ENCODE data around the gene HERC2.
"Not testable (repeated sequence)": the region's sequence is repeated elsewhere in the genome, so short reads cannot be mapped to it uniquely, and the experiment has no call there.

Gene HERC2

DNA sequence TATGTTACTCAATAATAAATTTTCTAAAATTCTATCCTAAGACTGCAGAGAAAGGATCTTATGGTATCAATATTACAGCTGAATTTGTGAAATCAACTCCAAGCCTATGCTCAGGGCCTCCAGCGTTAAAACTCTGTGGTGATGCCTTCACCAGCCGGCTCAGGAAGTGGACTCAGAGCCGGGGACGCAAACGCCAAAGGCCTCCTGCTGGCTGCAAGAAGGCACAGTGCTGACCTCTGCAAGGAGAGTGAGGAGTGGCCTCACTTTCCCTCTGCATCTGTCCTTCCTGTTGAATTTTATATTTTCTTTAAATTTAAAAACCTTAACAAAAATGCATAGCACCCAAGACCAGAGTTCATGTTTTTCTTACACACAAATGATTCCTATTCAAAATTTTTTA, 48.5 kb downstream of the HERC2 start:
- DNase-seq = no peak

DNA sequence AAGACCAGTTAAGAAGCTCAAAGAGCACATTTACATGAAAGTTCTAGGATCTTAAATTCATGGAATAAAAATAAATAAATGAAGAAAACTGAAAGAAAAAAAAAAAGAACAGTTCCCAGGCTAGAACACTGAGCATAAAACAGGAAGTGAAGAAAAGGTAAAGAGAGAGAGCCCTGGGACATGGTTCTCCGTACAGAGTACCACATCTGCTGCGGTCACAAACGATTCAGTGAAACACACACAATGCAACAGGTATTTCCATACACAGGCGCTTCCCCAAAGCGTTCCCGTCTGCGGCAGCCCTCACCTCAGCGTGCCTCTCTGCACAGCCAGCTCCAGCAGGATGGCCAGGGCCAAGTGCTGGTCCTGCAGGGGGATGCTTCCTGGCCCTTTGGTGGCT, 49.4 kb downstream of the HERC2 start:
- DNase-seq = no peak

DNA sequence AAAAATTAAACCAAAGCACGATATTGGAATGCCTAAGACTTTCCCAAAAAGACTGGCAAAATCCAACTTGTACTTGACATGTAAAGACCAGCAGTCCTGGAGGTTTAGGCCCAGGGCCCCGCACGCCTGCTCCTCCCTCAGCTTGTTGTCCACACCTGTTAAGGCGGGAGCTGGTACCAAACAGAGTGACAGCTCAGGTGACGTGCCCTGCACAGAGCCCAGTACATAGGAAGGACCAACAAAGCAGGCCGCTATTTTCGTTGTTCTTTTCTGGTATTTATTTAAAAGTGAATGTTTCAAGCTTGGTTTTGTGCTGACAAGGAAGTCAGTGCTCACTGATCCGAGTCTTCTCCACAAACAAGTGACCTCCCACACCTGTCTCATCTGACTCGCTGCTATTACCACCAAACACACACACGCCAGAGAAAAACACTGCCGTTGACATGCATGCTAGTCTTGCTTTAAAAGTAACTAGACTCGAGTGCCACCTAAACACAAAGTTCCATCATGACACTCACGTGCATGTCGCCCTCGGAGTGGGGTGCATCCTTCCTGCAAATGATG, 50.2 kb downstream of the HERC2 start:
- DNase-seq = no peak

DNA sequence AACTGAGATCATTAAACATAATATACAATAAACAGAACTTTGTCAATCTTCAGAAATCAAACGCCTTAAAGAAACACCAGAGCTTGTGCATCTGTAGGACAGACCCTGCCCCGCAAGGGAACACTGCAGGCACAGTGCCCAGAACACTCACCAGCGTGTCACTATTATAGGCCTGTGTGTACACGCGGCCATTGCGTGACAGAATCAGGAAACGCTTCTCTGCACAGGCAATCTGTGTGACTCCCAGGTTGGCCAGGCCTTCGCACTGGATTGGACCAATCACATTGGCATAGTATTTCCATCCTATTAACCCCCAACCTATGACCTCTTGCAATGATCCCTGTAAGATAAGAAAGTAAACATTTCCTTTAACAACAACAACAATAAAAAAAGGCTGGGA, 52.9 kb downstream of the HERC2 start:
- no peak for DNase-seq

DNA sequence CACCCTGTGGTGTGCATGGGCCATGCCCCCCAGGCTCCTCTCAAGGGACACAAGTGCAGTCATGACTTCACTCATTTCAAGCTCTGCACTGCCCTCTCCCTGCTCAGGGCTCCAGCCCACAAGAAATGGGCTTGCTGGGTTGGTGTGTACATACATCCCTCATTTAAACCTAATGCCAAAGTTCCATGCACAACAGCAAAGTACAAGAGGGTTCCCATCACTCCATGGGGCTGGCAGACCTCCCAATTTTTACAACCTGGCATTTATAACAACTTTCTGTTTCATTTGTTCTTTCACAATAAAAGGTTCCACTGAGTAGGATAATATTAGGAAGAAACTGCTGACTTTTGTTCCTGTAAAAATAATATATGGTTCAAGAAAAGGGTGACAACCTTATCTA, 54.3 kb downstream of the HERC2 start:
- no peak for DNase-seq

DNA sequence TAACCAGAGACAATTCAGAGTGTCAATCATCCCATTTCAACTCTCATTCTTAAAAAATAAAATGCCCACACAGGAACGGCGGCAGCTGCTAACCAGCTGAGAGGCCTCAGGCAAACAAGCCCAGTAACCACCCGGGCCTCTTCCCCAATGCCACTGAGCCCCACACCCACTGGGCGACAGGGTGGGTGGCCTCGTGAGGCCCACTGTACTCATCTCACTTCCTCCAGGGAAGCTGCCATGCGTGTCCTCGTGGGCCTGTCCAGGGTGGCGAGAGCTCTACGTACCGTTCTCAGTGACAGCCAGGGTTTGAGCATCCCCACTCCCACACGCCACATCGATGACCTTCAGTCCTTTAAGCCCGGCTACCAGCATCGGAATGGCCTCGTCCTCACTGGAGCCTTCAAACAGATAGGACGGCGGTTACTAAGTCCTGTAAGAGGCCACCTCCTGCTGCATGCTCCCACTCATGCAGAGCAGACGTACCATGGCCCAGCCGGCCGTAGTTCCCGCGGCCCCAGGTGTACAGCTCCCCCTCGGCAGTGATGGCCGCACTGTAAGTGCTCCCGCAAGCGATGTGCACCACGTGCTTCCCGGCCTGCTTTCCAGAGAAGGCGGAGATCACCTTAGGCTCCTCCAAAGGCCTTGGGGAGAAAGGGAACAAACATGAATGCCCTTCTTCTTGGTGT, 56.5 kb downstream of the HERC2 start:
- no peak for DNase-seq

DNA sequence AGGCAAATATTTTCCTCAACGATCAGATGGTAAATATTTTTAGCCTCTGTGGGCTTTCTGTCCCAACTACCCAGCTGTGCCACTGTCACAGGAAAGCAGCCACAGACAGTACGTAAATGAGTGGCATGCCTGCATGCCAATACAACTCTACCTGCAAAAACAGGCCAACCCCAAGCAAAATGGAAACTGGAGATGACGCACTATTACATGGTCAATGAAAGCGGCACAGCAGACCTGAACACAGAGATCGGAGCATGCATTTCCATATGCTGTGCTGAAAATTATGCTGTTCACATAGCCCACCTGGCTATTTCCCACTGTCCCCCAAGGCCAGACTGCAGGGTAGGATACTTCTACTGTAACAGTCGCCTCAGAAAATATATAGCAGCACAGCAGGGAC, 57.8 kb downstream of the HERC2 start:
- no peak for DNase-seq

DNA sequence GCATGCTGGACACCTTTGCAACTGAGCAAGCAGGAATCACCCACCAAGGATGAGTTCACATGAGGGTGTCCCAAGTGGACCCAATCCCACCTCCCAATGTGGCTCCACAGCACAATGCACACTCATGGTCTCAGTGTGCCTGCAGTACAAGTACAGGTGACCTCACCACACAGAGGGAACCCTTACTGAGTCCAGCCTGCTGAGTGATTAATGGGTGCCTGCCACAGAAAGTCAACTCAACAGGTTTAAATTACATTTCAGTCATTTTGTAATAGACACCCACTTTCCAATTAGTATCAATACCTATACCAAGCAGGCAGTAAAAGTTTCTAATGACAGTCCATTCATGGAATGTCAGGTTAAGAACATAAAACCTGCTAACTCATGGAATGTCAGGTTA, 59.5 kb downstream of the HERC2 start:
- DNase-seq = no peak

DNA sequence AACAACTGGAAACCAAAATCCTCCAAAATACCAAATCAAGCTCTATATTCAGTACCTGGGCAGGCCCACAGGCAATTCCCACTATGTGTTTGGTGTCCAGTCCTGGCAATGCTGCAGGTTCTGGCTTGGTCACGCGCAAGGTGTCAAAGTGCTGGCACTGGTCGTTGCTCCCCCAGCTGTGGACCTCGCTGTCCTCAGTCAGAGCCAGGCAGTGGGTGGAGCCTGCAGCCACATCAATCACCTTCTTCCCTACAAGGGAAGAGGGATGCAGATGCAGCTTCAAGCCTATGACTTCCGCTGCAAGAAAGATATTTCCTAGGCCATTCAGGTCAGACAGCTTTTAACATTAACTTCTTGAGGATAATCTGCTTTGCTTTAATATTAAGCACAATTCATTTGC, 61.3 kb downstream of the HERC2 start:
- DNase-seq = no peak

DNA sequence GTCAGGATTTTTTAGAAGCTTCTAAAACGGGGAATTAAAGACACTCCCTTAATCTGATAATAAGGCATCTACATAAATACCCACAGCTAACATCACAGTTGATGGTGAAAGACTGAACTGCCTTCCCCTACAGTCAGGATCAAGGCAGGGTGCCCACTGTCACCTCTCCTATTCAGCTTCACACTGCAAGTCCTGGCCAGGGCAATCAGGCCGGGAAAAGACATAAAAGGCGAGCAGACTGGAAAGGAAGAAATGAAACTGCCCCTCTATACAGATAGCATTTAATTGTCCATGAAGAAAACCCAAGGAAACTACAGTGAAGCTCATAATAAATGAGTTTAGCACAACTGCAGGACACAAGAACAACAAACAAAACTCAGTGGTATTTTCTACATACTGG, 61.7 kb downstream of the HERC2 start:
- DNase-seq = no peak

DNA sequence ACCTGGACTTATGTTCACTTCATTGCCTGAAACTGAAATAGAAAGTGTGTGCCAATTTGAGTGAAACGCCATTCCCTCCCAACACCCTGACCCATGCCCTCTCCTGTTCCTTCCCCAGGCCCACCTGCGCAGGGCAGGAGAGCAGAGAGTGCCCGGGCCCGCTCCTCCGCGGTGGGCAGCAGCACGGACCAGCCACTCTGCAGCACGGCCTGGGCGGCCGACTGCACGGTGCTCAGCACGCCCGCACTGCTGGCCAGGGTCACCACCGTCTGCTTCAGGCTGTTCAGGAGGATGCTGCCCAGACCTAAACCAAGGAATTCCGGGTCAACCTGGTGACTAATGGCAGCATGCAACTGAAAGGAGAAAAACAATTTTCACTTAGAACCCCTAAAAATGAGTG, 66.0 kb downstream of the HERC2 start:
- DNase-seq = no peak

DNA sequence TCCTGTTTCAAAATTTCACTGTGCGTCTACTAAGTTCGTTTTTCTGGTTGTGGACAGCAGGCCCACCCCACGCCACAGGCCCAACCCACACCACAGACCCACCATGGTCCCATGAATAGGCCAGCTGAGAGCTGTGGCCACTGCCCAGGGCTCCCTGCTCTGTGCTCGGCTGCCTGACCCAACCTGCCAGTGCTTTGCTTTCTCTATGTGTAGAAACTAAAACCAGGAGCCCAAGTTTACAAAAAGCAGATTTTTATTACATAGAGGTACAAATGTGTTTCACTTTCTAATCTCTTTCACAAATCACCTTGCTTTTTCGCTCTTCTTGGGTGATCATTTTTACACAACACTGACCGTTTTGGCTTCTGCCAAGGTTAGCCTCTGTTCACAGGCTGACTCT, 69.1 kb downstream of the HERC2 start:
- no peak for DNase-seq

DNA sequence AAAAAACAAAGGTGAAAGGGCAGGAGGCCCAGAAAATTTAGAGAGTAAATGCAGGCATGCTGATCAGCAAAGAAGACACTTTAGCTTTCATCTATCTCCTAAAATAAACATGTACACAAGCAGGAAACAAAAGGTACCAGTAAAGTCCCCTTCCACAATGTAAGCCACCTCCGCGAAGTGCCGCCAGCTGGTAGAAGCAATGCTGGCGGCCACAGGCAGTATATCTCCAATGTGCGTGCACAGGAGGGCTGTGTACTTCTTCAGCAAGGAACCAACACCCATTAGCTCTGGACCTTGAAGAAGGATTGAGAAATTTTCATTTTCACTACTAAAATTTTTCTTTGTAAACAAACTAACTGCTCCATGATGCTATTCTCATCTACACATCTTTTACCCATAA, 75.4 kb downstream of the HERC2 start:
- DNase-seq = no peak

DNA sequence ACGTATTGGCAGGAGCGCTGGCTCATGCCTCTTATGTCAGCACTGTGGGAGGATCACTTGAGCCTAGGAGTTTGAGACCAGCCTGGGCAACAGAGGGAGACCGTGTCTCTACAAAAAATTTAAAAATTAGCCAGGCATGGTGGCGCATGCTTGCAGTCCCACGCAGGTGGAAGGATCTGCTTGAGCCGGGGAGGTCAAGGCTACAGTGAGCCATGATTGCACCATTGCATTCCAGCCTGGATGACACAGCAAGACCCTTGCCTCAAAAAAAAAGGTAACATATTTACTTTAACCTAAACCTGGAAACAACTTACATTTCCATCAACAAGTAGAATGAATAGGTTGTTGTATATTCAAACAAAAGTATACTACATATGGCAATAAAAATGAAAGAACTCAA, 78.1 kb downstream of the HERC2 start:
- DNase-seq = no peak

DNA sequence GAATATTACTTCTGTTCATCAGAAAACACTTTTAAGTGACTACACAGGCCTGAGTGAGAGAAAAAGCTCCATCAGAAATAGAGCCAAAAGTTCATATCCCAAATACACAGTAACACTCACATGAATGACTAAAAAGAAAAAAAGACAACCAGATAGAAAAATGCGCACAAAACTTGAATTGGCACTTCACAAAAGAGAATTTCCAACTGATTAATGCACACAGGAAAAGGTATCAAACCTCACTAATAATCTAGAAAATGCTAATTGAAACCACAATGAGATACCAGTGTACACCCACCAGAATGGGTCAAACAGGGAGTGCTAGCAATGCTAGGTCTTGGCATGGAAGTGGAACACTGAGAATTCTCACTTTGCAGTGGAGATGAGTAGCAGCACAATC, 78.6 kb downstream of the HERC2 start:
- DNase-seq = no peak

DNA sequence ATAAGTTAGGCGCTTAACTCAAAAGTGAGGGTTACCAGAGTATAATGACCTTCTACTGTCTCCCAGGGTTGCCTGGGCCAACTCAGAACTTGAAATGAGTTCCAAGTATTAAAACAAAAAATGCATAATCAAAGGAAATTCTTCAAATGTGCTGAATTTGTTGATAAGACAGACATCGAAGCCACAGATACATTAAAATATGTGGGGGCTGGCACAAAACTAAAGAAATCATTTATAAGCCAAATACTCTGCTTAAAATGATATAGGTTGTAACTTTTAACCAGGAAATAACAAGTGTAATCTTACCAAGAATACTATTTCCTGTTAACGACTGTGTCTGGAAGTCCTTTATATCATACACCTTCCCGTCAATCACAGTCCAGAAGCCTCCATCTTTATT, 83.7 kb downstream of the HERC2 start:
- DNase-seq = not testable (repeated sequence)

DNA sequence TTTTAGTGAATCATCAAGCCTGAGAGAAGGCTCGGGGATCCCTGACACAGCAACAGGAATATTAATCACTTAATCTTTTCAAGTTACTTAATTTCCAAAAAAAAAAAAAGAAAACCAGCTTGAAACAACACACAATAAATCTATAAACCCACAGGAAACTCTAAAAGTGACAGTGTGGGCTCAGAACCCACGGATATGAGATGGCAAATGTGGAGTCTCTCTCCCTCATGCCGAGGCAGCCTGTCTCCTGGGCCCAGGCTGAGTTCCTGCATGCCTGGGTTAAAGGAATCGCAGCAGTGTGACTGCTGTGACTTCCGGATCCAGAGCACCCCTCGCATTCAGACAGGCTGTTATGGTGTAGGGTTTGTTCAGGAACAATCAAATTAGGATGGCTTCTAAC, 90.2 kb downstream of the HERC2 start:
- DNase-seq = not testable (repeated sequence)

DNA sequence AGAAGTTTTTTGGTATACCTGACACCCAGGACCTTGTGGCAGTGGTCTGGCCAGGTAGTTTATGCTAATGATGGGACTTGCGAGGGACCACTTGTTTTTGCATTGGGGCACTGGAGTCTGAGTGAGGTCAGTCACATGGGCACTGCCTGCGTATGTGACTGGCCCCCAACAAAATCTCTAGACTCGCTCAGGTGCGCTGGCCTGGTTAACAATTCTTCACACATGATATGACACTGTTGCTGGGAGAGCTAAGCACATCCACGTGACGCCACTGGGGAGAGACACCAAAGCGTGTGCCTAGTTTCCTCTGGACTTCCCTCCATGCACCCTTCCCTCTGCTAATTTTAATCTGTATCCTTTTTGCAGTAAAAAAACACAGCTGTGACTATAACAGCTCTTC, 90.6 kb downstream of the HERC2 start:
- not testable (repeated sequence) for DNase-seq

DNA sequence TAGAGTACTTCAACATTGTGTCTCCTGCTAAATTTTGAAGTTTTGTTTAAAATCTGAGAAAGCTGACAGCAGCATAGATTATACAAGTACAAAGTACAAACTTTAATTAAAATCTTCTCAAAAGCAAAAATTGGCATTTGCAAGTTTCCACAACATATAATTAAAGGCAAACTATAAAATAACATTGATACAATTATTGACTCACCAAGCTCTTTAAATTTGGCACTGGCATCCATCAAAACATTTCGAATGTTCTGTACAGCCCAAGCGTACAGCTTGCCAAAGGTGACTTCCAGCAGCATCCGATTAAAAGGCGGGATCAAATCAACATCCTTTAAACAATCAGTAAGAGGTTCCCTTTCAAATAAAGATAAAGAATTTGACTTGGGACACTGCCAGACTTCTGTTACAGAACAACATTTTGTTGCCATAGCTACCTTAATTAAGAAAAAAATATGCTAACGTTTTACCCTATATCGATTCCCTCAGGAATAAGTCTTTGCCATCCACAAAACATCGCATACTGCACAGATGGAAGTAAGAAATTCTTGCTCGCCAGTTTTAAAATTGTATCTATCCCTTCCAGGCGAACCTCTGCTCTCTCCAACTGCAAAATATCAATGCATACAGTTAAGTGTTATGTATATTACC, 92.9 kb downstream of the HERC2 start:
- DNase-seq = not testable (repeated sequence)

DNA sequence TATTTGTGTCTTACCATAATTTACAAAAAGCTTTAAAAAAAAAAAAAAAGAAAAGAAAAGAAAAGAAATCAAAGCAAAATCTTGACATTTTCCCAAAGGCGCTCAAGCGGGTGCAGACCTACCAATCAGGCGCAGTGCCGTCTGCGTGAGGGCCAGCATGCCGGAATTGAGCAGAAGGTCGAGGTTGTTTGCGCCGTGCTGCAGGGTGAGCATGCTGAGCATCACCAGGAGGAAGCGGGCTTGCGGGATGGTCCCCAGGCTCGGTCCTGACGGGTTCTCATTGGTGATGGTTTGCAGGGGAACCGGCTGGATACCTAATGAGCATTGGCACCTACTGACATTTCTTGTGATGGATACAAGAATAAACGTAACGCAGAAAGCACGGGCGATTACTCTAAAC, 93.9 kb downstream of the HERC2 start:
- DNase-seq = no peak

DNA sequence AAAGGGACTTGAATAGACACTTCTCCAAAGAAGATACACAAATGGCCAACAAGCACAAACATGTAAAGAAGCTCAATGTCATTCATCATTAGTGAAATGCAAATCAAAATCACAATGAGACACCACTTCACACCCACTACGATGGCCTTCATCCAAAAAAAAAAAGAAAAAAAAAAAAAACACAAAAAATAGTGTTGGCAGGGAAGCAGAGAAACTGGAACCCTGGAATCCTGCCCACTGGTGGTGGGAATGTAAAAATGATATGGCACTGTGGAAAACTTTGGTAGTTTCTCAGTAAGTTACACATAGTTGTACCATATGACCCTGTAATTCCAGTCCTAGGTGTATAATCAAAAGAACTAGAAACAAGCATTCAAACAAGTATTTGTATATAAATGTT, 94.7 kb downstream of the HERC2 start:
- not testable (repeated sequence) for DNase-seq

DNA sequence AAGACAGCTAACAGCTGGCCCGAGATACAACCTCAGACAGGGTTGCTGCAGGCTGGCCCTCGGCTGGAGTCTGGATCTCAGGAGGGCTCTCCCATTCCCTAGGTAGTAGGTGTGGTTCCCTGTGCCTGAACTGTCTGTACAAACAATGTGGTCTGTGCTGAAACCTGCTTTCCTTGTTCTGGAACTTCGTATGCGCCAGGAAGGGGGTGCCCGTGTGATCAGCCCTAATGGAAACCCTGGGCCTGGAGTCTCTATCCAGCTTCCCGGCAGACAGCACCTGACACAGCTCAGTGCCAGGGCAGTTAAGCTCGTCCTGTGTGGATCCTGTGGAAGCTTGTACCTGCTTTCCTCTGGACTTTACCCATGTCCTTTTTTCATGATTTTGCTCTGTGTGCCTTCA, 99.4 kb downstream of the HERC2 start:
- not testable (repeated sequence) for DNase-seq

DNA sequence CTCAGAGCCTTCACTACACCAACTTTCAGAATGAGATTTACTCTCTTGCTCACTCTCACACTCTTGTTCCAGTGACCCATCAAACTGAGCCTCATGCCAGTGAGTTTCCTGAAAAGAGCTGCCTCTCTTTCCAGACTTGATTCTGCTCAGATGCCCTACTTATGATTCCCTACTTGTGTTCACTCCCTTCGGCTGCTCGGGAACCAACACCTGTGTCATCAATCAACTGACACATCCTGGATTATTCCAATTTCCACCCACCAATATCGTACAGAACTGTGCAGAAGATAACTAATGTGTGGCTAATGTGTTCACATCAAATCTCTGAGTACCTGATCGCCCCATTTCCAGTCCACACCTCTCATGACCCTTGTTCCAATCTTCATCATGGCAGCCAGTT, 100.3 kb downstream of the HERC2 start:
- not testable (repeated sequence) for DNase-seq

DNA sequence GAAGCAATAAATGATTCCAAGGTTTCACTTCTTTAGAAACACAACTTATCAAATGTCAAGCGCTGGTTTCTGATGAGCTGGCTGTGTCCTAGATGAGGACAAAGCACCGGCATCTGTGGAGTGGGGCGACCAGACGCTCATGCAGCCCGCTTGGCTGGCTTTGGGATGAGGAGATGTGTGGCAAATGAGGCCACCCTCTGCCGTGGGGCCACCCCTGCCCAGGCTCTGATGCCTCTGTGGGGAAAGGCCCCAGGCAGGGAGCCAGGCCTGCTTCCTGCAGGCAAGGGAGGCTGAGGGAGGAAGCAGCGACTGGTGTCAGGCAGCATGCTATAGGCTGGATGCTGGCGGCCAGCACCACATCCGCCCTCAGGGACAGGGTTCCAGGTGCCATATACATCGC, 102.9 kb downstream of the HERC2 start:
- no peak for DNase-seq

Measured in activated CD4-positive, alpha-beta T cell treated with anti-CD3 and anti-CD28 coated beads for 1 hour (primary cell).